Loucy (cell line): ENCODE results near the gene LTV1.

Source experiments
- EZH2phosphoT487 ChIP-seq: fragments of 200-600 bp; IDR thresholded peaks from 2 replicates; pipeline ENCODE4 v1.6.1; 2018; ENCODE audit warnings: antibody characterized with exemption, mild to moderate bottlenecking, moderate library complexity, borderline replicate concordance
- TF ChIP-seq, protein P1 (sequence below): fragments of 200-600 bp; sonication (generic); conservative IDR thresholded peaks from 2 replicates; pipeline ENCODE4 v1.5.1; 2014; ENCODE audit warnings: mild to moderate bottlenecking, antibody characterized with exemption, low read length

DNA sequence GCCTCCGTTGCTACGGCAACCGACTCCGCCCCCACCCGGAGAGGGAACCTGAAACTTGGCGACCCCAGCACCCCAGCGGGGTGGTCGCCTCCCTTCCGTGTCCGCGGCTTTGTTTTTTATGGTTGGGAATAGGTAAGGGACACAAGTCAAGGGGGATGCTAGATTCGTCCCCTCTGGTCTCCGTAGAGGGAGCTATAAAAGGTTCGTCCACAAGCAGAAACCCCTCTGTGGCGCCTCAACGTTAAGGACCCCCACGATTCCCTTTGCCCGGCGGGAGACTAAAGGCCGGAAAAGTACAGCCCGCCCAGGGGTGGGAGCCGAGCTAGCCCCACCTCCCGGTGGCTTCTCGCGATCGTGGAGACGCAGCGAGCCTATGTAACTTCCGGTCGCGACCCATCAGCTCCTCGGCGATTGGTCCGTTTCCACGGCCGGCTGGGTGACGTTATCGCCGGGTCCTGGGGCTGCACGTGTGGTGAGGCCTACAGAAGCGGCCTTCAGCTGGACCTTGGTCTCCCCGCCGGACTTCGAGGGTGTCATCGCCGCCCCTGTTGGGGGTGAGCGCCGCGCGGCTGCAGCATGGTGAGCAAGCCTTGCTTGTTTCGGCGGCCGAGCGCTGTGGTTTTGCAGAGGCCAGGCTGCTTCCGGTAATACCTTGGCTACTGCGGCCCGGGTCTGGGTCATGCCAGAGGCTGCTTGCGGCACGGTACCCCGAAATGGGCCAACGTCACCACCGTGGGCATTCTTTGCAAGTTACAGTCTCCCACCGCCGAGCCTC, at the start of gene LTV1:
- TF ChIP-seq, protein P1, sequence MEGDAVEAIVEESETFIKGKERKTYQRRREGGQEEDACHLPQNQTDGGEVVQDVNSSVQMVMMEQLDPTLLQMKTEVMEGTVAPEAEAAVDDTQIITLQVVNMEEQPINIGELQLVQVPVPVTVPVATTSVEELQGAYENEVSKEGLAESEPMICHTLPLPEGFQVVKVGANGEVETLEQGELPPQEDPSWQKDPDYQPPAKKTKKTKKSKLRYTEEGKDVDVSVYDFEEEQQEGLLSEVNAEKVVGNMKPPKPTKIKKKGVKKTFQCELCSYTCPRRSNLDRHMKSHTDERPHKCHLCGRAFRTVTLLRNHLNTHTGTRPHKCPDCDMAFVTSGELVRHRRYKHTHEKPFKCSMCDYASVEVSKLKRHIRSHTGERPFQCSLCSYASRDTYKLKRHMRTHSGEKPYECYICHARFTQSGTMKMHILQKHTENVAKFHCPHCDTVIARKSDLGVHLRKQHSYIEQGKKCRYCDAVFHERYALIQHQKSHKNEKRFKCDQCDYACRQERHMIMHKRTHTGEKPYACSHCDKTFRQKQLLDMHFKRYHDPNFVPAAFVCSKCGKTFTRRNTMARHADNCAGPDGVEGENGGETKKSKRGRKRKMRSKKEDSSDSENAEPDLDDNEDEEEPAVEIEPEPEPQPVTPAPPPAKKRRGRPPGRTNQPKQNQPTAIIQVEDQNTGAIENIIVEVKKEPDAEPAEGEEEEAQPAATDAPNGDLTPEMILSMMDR, result no peak
- no peak for TF ChIP-seq EZH2phosphoT487
